Hematopoietic multipotent progenitor cell treated with erythropoietin and hydrocortisone succinate and interleukin-3 and kit ligand, for 6 days (in vitro differentiated cells): ENCODE data around the gene PIGT.
"Not testable (repeated sequence)": the region's sequence is repeated elsewhere in the genome, so short reads cannot be mapped to it uniquely, and the experiment has no call there.

ENCODE experiments used
- DNase-seq: peaks from one replicate; pipeline ENCODE4 v3.0.0-alpha.2; 2015

Gene PIGT

GRCh38 chr20:45467172-45467571 is 51.2 kb downstream of the PIGT start:
- DNase-seq = no peak

GRCh38 chr20:45467861-45468260 is 51.9 kb downstream of the PIGT start:
- no peak for DNase-seq

- DNase-seq = no peak
Observed at GRCh38 chr20:45469336-45470261, 53.7 kb downstream of the PIGT start, which contains the start of gene WFDC2. Gene WFDC2, plus strand, starts transcription at chr20:45469753. Its CDS starts 29 bp downstream, at chr20:45469782.

DNA sequence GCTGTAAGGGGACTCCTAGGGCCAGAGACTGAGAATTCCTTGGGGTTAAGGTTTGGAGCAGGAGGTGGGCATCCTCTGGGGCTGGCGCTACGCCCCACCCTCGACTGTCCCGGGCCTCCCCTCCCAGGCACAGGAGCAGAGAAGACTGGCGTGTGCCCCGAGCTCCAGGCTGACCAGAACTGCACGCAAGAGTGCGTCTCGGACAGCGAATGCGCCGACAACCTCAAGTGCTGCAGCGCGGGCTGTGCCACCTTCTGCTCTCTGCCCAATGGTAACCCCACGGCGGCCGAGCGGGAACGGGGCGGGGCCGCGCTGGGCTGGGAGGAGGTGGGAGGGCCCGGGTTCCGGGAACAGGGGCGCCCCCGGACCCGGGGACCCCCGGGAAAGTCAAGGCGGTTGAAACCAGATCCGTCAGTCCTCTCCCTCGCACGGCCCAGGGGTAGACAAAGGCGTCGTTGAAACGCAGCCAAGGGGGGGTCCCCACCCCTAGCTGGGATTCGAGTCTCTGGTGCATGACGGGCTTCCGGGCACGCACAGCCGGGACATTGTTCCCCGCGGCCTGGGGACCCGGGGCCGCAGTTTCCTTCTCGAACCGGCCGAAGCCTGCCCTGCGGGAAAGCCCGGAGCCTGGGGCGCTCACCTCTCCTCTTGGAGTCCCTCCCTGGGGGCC is 54.5 kb downstream of the PIGT start:
- no peak for DNase-seq

DNA sequence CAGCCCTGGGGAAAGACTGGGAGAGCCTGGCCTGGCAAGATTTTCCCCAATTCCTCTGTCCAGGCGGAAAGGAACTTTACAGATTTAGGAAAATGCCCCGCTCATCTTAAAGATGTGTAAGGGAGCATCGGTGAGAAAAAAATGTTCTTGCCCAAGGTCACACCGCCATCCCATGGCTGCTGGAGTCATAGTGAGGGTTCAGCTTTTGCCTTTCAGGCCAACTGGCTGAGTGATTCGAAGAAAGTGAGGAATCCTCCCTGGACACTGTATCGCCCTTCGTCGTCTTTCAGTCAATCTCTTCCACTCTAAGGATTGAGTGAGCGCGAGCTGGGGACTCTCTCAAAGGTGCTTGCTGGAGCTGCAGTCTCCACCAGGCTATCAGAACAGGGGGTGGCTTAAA is 55.0 kb downstream of the PIGT start:
- peak; percentile 23 for DNase-seq

DNA sequence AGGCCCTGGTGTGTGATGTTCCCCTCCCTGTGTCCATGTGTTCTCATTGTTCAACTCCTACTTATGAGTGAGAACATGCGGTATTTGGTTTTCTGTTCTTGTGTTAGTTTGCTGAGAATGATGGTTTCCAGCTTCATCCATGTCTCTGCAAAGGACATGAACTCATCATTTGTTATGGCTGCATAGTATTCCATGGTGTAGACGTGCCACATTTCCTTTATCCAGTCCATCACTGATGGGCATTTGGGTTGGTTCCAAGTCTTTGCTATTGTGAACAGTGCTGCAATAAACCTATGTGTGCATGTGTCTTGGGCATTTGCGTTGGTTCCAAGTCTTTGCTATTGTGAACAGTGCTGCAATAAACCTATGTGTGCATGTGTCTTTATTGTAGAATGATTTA is 56.3 kb downstream of the PIGT start:
- DNase-seq = not testable (repeated sequence)
